Measurements from ENCODE around the gene IFRD2. TPM values are rescaled to one million over a fixed set of nuclear protein-coding genes. Genes with fewer than 3 reads are reported as not detected.

IFRD2 gene
- total and polyA plus RNA-seq, 9 of the 15 experiments (the other 6 are each of a cell fraction or from before 2014, with no cell fraction given), result 30.5 to 115 (median 52.8) TPM

DNA sequence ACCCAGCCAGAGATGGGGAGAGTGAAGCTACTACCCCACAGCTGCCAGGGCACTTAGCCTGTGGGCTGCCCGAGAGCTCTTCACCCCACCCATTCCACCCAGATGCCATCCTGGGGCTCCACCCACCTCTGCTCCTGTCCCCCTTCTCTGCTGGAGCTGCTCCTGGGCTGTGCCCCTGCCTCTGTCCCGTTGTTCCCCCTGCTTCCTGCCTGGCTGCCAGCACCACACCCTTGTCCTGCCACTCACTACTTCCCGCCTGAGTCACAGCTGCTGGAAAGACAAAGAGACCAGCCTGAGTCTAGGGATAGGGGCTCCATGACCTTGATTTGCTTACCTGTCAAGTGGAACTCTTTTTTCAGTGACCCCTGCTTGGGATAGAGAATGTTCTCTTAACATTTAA is 43.8 kb downstream of the IFRD2 start (continued):
- TF ChIP-seq ZFP91 (CRISPR knock-in tag; IDR thresholded peaks at IDR 0.05), result no peak

GRCh38 chr3:50246517-50246954 is 45.7 kb downstream of the IFRD2 start:
- peak overlapping the region; percentile 78 for H3K4me2 ChIP-seq (ENCODE audit: insufficient read depth, low read length)
- peaks cover 2% of the 10 kb centered on the region; the same call in 1 of the 3 replicates for H3K36me3 ChIP-seq (ENCODE audit: control insufficient read depth, insufficient read depth, low read length)
- peak overlapping the region; percentile 69 to 95; a peak in 3 of 4 replicates for H3K9ac ChIP-seq (ENCODE audit: insufficient read depth in 1 of 2, low read depth in 2 of 2, low read length in 2 of 2)
- CTCF ChIA-PET (ENCODE audit: low intra/inter-chr PET ratio), result interaction anchor here (0.7 to 2.7 kb wide), 3 partner anchors 19 to 54 kb away, joined by 3 to 26 read pairs (median 9); no protein-coding TSS in a partner anchor
- peak overlapping the region; percentile 85 for H3K27ac ChIP-seq (ENCODE audit: extremely low read depth, low read depth, low read length)
- intact Hi-C loops (cut with micrococcal nuclease) (loop anchor here (1.0 kb wide), 1 partner anchor 19 kb away; no protein-coding TSS in a partner anchor), in situ Hi-C loops (cut with MboI) (no loop called here)
- peaks cover 29% of the 10 kb centered on the region for H3K79me2 ChIP-seq (ENCODE audit: control insufficient read depth, insufficient read depth, low read length)
- WGBS (ENCODE audit: insufficient coverage, low coverage, missing lambda C conversion rate), result 7% methylated on average over 7 of the region's 10 CpGs
- H3K27me3 ChIP-seq (ENCODE audit: control insufficient read depth in 2 of 2, insufficient read depth in 2 of 2, low read length in 2 of 2), result no peaks in the 10 kb centered on the region
- no peaks in the 10 kb centered on the region for H4K20me1 ChIP-seq (replicated peaks; ENCODE audit: control insufficient read depth, insufficient read depth, low read length)
- peak; percentile 41 to 85 (median 58) for DNase-seq (ENCODE audit: extremely low read depth in 1 of 4, low spot score in 3 of 4)
- peak overlapping the region; percentile 75 for H2AFZ ChIP-seq (ENCODE audit: low read depth, low read length)
- POLR2A ChIA-PET, result interaction anchor here (0.6 to 2.1 kb wide), 7 partner anchors 10 to 53 kb away, joined by 3 to 8 read pairs (median 4); partner anchors contain the start of gene GNAI2
- BruUV-seq (replicated peaks), result no TSS peak
- H3K9me1 ChIP-seq (ENCODE audit: control insufficient read depth, insufficient read depth, low read length), result no peaks in the 10 kb centered on the region
- peaks cover 40 to 48% of the 10 kb centered on the region in 2 experiments for H3K4me1 ChIP-seq (replicated peaks in 1 of 2; ENCODE audit: control insufficient read depth in 2 of 2, insufficient read depth in 2 of 2, low read length in 2 of 2)
- ATAC-seq, result peak; percentile 86
- no peaks in the 10 kb centered on the region for H3K9me3 ChIP-seq (replicated peaks; ENCODE audit: control insufficient read depth, insufficient read depth, low read depth, low read length)
- peak; percentile 86 for FAIRE-seq
- H3K4me3 ChIP-seq, result peak overlapping the region; percentile 32
- TF ChIP-seq VEZF1 (CRISPR knock-in tag; IDR thresholded peaks at IDR 0.05) (no peak), BCL6 (CRISPR knock-in tag; IDR thresholded peaks at IDR 0.05) (no peak), NCOA6 (IDR thresholded peaks at IDR 0.05) (no peak), ZNF778 (CRISPR knock-in tag; IDR thresholded peaks at IDR 0.05) (no peak), FOS (IDR thresholded peaks at IDR 0.05; ENCODE audit: extremely low read depth, insufficient read length) (no peak), KLF6 (CRISPR knock-in tag; IDR thresholded peaks at IDR 0.05; ENCODE audit: borderline replicate concordance) (no peak), NFRKB (IDR thresholded peaks at IDR 0.05; ENCODE audit: low read depth) (no peak), BHLHE40 (IDR thresholded peaks at IDR 0.05; ENCODE audit: low read length) (no peak), SP1 (CRISPR knock-in tag; IDR thresholded peaks at IDR 0.05) (no peak), EWSR1 (IDR thresholded peaks at IDR 0.05; ENCODE audit: borderline replicate concordance, low read depth, partially characterized antibody) (no peak), MCM2 (IDR thresholded peaks at IDR 0.05; ENCODE audit: low read depth) (no peak), BMI1 (IDR thresholded peaks at IDR 0.05; ENCODE audit: low read length) (no peak), E2F8 (IDR thresholded peaks at IDR 0.05; ENCODE audit: low read depth, partially characterized antibody) (no peak)
- TF ChIP-seq, protein P1, sequence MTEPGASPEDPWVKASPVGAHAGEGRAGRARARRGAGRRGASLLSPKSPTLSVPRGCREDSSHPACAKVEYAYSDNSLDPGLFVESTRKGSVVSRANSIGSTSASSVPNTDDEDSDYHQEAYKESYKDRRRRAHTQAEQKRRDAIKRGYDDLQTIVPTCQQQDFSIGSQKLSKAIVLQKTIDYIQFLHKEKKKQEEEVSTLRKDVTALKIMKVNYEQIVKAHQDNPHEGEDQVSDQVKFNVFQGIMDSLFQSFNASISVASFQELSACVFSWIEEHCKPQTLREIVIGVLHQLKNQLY (CRISPR knock-in tag; conservative IDR thresholded peaks at IDR 0.05), result no peak
